Measurements from ENCODE around the gene PPM1J. TPM values are rescaled to one million over a fixed set of nuclear protein-coding genes. Genes with fewer than 3 reads are reported as not detected.

PPM1J gene
- total RNA-seq, 4 donors from 2014 or later: 2.2 to 4.8 (median 2.9) TPM

DNA sequence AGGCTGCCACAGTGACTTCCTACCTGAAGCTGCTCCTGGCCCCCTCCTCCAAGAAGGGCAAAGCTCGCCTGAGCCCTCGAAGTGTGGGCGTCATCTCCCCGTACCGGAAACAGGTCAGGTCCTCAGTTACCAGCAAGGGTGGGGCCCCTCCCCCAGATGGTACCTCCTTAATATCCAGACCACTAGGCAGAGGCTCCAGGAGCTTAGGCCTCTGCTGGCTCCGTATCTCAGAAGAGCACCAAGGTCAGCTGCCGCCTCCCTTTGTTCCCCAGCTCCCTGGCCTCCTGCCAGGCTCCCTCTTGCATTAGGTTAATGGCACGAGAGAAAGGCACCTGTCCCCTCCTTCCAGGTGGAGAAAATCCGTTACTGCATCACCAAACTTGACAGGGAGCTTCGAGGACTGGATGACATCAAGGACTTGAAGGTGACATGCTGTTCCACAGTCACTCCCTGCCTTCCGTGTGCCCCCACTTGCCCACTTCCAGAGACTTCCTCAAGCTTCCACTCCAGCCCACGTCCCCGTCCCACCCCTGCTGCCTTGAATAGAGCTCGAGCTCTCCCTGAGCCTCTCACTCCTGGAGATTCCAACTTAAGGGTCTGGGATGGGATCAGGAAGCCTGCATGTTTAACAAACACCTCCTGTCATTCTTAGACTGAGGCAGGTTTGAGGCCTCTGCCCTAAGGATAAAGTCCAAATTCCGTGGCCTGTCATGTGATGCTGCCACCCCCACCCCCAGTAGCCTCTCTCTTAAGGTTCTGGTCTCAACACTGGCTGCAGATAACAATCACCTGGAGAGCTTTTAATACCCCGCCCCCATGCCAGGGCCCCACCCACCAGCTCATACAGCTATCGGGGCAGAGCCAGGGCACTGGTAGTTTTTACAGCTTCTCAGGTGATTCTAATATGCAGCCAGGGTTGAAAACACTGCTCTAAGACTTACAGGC, 16.5 kb downstream of the PPM1J start:
- no peak for DNase-seq
- Histone ChIP-seq H3K4me1 (peaks cover 20 to 56% (median 37%) of the 10 kb centered on the region in 3 donors), H3K27ac (peak overlapping the region; percentile 40 to 96 (median 95)), H3K4me3 (no peak overlapping the region), H3K27me3 (no peaks in the 10 kb centered on the region), H3K36me3 (peaks cover 25 to 95% (median 26%) of the 10 kb centered on the region in 3 donors), H3K9me3 (no peaks in the 10 kb centered on the region)
- no peak for TF ChIP-seq POLR2A (IDR thresholded peaks at IDR 0.05)
- TF ChIP-seq, protein P1, sequence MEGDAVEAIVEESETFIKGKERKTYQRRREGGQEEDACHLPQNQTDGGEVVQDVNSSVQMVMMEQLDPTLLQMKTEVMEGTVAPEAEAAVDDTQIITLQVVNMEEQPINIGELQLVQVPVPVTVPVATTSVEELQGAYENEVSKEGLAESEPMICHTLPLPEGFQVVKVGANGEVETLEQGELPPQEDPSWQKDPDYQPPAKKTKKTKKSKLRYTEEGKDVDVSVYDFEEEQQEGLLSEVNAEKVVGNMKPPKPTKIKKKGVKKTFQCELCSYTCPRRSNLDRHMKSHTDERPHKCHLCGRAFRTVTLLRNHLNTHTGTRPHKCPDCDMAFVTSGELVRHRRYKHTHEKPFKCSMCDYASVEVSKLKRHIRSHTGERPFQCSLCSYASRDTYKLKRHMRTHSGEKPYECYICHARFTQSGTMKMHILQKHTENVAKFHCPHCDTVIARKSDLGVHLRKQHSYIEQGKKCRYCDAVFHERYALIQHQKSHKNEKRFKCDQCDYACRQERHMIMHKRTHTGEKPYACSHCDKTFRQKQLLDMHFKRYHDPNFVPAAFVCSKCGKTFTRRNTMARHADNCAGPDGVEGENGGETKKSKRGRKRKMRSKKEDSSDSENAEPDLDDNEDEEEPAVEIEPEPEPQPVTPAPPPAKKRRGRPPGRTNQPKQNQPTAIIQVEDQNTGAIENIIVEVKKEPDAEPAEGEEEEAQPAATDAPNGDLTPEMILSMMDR (IDR thresholded peaks at IDR 0.05): no peak
- WGBS, 2 donors: 59 to 67% methylated on average over 11 to 13 of the region's 17 CpGs
- intact Hi-C loops (cut with DNase I): no loop called here

GRCh38 chr1:112697781-112698201, 17.3 kb downstream of the PPM1J start:
- peak overlapping the region in 2 of 4 donors; percentile 95 to 96 for H3K27ac ChIP-seq
- TF ChIP-seq, protein P1 (IDR thresholded peaks at IDR 0.05): no peak
- TF ChIP-seq POLR2A (IDR thresholded peaks at IDR 0.05): no peak
- intact Hi-C loops (cut with DNase I): no loop called here
- H3K9me3 ChIP-seq: no peaks in the 10 kb centered on the region
- H3K27me3 ChIP-seq: no peaks in the 10 kb centered on the region
- no peak overlapping the region for H3K4me3 ChIP-seq
- 89% methylated on average over 9 of the region's 9 CpGs; no CpG with 5 or more reads in 1 of the 2 donors for WGBS, 2 donors
- DNase-seq: no peak
- peaks cover 29 to 95% (median 30%) of the 10 kb centered on the region in 3 donors for H3K36me3 ChIP-seq
- peaks cover 20 to 47% (median 33%) of the 10 kb centered on the region in 3 donors for H3K4me1 ChIP-seq

DNA sequence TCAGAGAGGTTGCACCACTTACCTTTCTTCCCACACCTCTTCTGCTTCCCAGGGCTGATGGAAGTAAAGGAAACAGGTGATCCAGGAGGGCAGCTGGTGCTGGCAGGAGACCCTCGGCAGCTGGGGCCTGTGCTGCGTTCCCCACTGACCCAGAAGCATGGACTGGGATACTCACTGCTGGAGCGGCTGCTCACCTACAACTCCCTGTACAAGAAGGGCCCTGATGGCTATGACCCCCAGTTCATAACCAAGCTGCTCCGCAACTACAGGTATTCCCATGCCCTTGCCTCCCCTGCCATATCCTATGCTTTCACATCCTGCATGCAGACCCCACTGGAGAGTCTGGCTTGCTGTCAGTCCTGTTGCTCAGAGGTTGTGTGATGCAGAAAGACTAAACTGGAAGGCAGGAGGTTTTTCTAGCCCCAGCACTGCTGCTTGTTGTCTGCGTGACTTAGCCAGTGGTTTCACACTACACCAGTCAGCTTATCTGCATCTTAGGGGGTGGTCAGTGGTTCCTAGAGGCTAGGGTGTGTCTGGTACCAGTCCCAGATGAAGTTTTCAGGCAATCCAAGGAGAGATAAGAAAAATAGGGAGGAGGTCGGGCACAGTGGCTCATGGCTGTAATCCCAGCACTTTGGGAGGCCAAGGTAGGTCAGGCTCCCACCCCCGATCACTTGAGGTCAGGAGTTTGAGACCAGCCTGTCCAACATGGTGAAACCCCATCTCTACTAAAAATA, 18.4 kb downstream of the PPM1J start:
- peaks cover 20 to 37% (median 25%) of the 10 kb centered on the region in 3 donors for H3K4me1 ChIP-seq
- no peaks in the 10 kb centered on the region for H3K9me3 ChIP-seq
- WGBS, 2 donors: 87 to 89% methylated on average over 4 to 5 of the region's 7 CpGs
- TF ChIP-seq POLR2A (IDR thresholded peaks at IDR 0.05): no peak
- TF ChIP-seq, protein P1 (IDR thresholded peaks at IDR 0.05): no peak
- no peak overlapping the region for H3K4me3 ChIP-seq
- H3K36me3 ChIP-seq: peaks cover 33 to 95% (median 34%) of the 10 kb centered on the region in 3 donors
- H3K27me3 ChIP-seq: no peaks in the 10 kb centered on the region
- no peak overlapping the region for H3K27ac ChIP-seq
- no peak for DNase-seq
- intact Hi-C loops (cut with DNase I): no loop called here

DNA sequence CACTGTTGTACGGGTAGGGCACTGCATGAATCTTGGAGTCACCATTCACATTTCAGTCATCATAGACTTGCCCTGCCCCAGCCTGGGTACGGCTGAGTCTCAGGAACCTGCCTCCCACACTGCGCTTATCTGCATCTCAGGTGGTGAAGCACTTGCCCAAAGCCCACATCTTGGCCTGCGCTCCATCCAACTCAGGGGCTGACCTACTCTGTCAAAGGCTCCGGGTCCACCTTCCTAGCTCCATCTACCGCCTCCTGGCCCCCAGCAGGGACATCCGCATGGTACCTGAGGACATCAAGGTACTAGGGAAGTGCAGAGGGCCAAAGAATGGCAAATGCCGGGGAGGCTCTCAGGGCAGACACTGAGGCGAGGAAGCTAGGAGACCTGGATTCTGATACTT, 19.9 kb downstream of the PPM1J start:
- Histone ChIP-seq H3K4me3 (no peak overlapping the region), H3K9me3 (no peaks in the 10 kb centered on the region), H3K4me1 (peaks cover 8 to 22% (median 11%) of the 10 kb centered on the region in 3 donors), H3K27me3 (no peaks in the 10 kb centered on the region), H3K27ac (no peak overlapping the region), H3K36me3 (peaks cover 34 to 98% (median 39%) of the 10 kb centered on the region in 3 donors)
- TF ChIP-seq, protein P1 (IDR thresholded peaks at IDR 0.05): no peak
- TF ChIP-seq POLR2A (IDR thresholded peaks at IDR 0.05): no peak
- WGBS, 2 donors: 89 to 100% methylated on average over 2 to 5 of the region's 9 CpGs
- intact Hi-C loops (cut with DNase I): no loop called here
- no peak for DNase-seq

Measured in esophagus squamous epithelium (tissue), 5 donors.